H9 (cell line): ENCODE results near the gene ZNF354B. TPM values are rescaled to one million over a fixed set of nuclear protein-coding genes. Genes with fewer than 3 reads are reported as not detected.

Experiments
- DNase-seq: peaks from one replicate; pipeline ENCODE4 v3.0.0-alpha.2; 2017
- H2AFZ ChIP-seq: one replicate; pipeline ENCODE4 v1.6.1; 2013; ENCODE audit warnings: mild to moderate bottlenecking, low read length, control low read depth, moderate library complexity
- H2AK5ac ChIP-seq: 2 replicates; pipeline ENCODE4 v1.6.1; 2013; ENCODE audit warnings: low read length, control low read depth, mixed read lengths; ENCODE audit not compliant: insufficient read length
- H2BK120ac ChIP-seq: one replicate; pipeline ENCODE4 v1.6.1; 2013; ENCODE audit warnings: low read depth, mild to moderate bottlenecking, low read length, control low read depth, inconsistent platforms; ENCODE audit not compliant: poor library complexity, severe bottlenecking
- H2BK12ac ChIP-seq: 2 replicates; pipeline ENCODE4 v1.6.1; 2013; ENCODE audit warnings: low read length, control low read depth, mixed read lengths, low read depth; ENCODE audit not compliant: insufficient read length
- H2BK15ac ChIP-seq: 2 replicates; pipeline ENCODE4 v1.6.1; 2013; ENCODE audit warnings: low read depth, low read length, control low read depth
- H2BK20ac ChIP-seq: one replicate; pipeline ENCODE4 v1.6.1; 2013; ENCODE audit warnings: low read depth, mild to moderate bottlenecking, low read length, control low read depth, inconsistent platforms; ENCODE audit not compliant: poor library complexity, severe bottlenecking
- H2BK5ac ChIP-seq: 2 replicates; pipeline ENCODE4 v1.6.1; 2013; ENCODE audit warnings: low read length, control low read depth, mixed read lengths; ENCODE audit not compliant: insufficient read length
- H3K14ac ChIP-seq: 2 replicates; pipeline ENCODE4 v1.6.1; 2013; ENCODE audit warnings: low read length, control low read depth; ENCODE audit not compliant: insufficient read depth
- H3K18ac ChIP-seq: 2 replicates; pipeline ENCODE4 v1.6.1; 2013; ENCODE audit warnings: low read depth, mild to moderate bottlenecking, mixed read lengths, low read length, control low read depth; ENCODE audit not compliant: insufficient read length
- H3K23ac ChIP-seq: 2 replicates; pipeline ENCODE4 v1.6.1; 2013; ENCODE audit warnings: low read length, control low read depth, mixed read lengths, low read depth; ENCODE audit not compliant: insufficient read length
- H3K23me2 ChIP-seq: 2 replicates; pipeline ENCODE4 v1.6.1; 2013; ENCODE audit warnings: low read depth, mild to moderate bottlenecking, mixed read lengths, low read length, control low read depth; ENCODE audit not compliant: insufficient read length, poor library complexity, severe bottlenecking
- H3K27ac ChIP-seq: 2 replicates; pipeline ENCODE4 v1.5.1; 2013; ENCODE audit warnings: low read length, control low read depth, mixed read lengths, low read depth; ENCODE audit not compliant: insufficient read length
- H3K27me3 ChIP-seq: 2 replicates; pipeline ENCODE4 v1.6.1; 2013; ENCODE audit warnings: low read length, control low read depth, inconsistent platforms; ENCODE audit not compliant: insufficient read depth
- H3K4ac ChIP-seq: 2 replicates; pipeline ENCODE4 v1.6.1; 2013; ENCODE audit warnings: low read depth, mild to moderate bottlenecking, control low read depth, inconsistent platforms, low read length, moderate library complexity
- H3K4me1 ChIP-seq: 2 replicates; pipeline ENCODE4 v1.6.1; 2013; ENCODE audit warnings: low read length, control low read depth, inconsistent platforms; ENCODE audit not compliant: insufficient read depth
- H3K4me2 ChIP-seq: 2 replicates; pipeline ENCODE4 v1.6.1; 2013; ENCODE audit warnings: low read length, control low read depth, mixed read lengths; ENCODE audit not compliant: insufficient read length, insufficient read depth
- H3K56ac ChIP-seq: 2 replicates; pipeline ENCODE4 v1.6.1; 2013; ENCODE audit warnings: low read depth, mild to moderate bottlenecking, mixed read lengths, low read length, control low read depth; ENCODE audit not compliant: insufficient read length
- H3K79me1 ChIP-seq: 2 replicates; pipeline ENCODE4 v1.6.1; 2013; ENCODE audit warnings: low read depth, mild to moderate bottlenecking, moderate library complexity, low read length, control low read depth, inconsistent platforms; ENCODE audit not compliant: insufficient read depth, poor library complexity, severe bottlenecking
- H3K79me2 ChIP-seq: 2 replicates; pipeline ENCODE4 v1.6.1; 2013; ENCODE audit warnings: low read length, control low read depth, inconsistent platforms; ENCODE audit not compliant: insufficient read depth
- H3K9ac ChIP-seq: 2 replicates; pipeline ENCODE4 v1.6.1; 2013; ENCODE audit warnings: low read length, control low read depth, mixed read lengths; ENCODE audit not compliant: insufficient read length; ENCODE audit errors: extremely low read depth
- H3K9me3 ChIP-seq: one replicate; pipeline ENCODE4 v1.6.1; 2013; ENCODE audit warnings: low read depth, low read length, inconsistent platforms; ENCODE audit not compliant: control insufficient read depth
- H3T11ph ChIP-seq: one replicate; pipeline ENCODE4 v1.6.1; 2013; ENCODE audit warnings: mild to moderate bottlenecking, low read length, control low read depth, inconsistent platforms
- H4K20me1 ChIP-seq: one replicate; pipeline ENCODE4 v1.6.1; 2013; ENCODE audit not compliant: control insufficient read depth, insufficient read length, insufficient read depth
- H4K5ac ChIP-seq: 2 replicates; pipeline ENCODE4 v1.6.1; 2013; ENCODE audit warnings: low read depth, mild to moderate bottlenecking, mixed read lengths, low read length, control low read depth; ENCODE audit not compliant: insufficient read length
- H4K8ac ChIP-seq: replicated peaks from 2 replicates; pipeline ENCODE4 v1.6.1; 2013; ENCODE audit warnings: low read length, control low read depth, mixed read lengths, low read depth; ENCODE audit not compliant: insufficient read length
- H4K91ac ChIP-seq: 2 replicates; pipeline ENCODE4 v1.6.1; 2013; ENCODE audit warnings: low read depth, mild to moderate bottlenecking, moderate library complexity, mixed read lengths, low read length, control low read depth; ENCODE audit not compliant: insufficient read length
- H3K27ac Mint-ChIP-seq, 3 experiments: 2 replicates in 2 of 3; 3 replicates in 1 of 3; pipeline ENCODE4 v1.8.0; 2020 to 2021; ENCODE audit warnings: mixed read lengths in 3 of 3, mild to moderate bottlenecking in 1 of 3, moderate library complexity in 1 of 3
- H3K27me3 Mint-ChIP-seq: 2 replicates; pipeline ENCODE4 v1.8.0; 2021; ENCODE audit warnings: low read depth, mild to moderate bottlenecking, moderate library complexity, mixed read lengths
- H3K36me3 Mint-ChIP-seq, 3 experiments: 2 replicates in 2 of 3; 3 replicates in 1 of 3; pipeline ENCODE4 v1.8.0; 2020 to 2021; ENCODE audit warnings: low read depth in 3 of 3, mixed read lengths in 3 of 3; ENCODE audit not compliant: insufficient read depth in 1 of 3
- H3K4me1 Mint-ChIP-seq, 2 experiments: 2 replicates each; pipeline ENCODE4 v1.8.0; 2020; ENCODE audit warnings: mixed read lengths in 2 of 2
- H3K4me3 Mint-ChIP-seq, 2 experiments: 2 replicates in 1 of 2; 3 replicates in 1 of 2; pipeline ENCODE4 v1.8.0; 2020 to 2021; ENCODE audit warnings: mild to moderate bottlenecking in 2 of 2, mixed read lengths in 2 of 2, moderate library complexity in 1 of 2
- H3K9me3 Mint-ChIP-seq, 2 experiments: 2 replicates in 1 of 2; 3 replicates in 1 of 2; pipeline ENCODE4 v1.8.0; 2020; ENCODE audit warnings: mild to moderate bottlenecking in 2 of 2, mixed read lengths in 2 of 2, moderate library complexity in 1 of 2
- WGBS: extraction: QIAGEN DNeasy Blood & Tissue Kit; methylation state at CpG from one replicate; pipeline ENCODE4 v1.1.7; 2013; ENCODE audit warnings: missing lambda C conversion rate, low lambda C conversion rate, mixed read lengths; ENCODE audit not compliant: insufficient read length; ENCODE audit errors: extremely low coverage; 5-methylcytosine and 5-hydroxymethylcytosine counted together
- total RNA-seq: library from RNA; stranded (reverse); gene quantifications from 2 replicates; pipeline ENCODE4 v1.2.1, GENCODE V29; 2021
- TF ChIP-seq, protein P1 (sequence below): fragments of 200-600 bp; sonication (generic); conservative IDR thresholded peaks from 3 replicates; pipeline ENCODE4 v1.8.0; 2021; ENCODE audit warnings: antibody characterized with exemption, mild to moderate bottlenecking

Gene ZNF354B
- total RNA-seq, 1 experiment from 2014 or later: 20.6 TPM

DNA sequence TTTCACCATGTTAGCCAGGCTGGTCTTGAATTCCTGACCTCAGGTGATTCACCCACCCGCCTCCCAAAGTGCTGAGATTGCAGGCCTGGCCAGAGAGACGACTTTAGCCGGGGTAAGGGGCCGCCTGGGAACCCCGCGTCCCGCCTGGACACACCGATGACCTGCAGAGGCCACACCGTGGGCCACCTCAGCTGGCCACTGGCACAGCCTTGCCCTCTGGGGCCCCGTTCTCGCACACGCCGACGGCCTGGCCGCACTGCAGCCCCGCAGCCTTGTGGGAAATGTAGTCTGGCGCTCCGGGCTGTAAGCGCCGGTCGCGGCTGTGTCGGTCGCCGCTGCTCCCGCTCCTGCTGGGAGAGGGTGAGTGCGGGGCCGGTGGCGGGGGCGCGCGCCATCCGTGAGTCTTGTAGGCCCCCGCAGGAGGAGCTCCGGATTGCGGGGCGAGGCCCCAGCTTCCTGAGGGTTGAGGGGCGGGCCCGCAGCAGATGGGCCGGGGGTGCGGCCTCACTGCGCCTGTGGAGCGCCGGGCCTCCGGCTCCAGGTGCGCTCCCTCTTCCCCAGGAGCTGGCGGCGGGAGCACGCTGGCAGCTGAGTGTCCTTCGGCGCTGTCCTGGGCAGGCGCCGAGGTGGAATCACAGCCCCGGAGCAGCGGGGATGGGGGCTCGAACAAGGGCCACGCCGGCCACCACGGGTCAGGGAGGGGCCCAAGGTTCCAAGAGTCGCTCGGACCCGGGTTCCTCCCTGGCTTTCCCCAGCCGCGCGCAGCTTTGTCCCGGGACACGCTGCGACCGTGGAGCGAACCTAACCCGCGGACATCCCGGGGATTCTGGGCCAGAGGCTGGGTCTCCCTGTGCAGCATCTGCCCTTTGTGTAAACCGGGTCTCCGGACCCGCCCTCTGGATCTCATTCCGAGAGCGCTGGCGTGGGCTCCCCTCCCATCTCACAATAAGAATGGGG lies 36.1 kb downstream of the ZNF354B start, which contains the start of gene ZFP2:
Gene ZFP2 (plus strand): TSS at position 299 of the 957 bp plus-strand sequence. CDS start 35,401 bp downstream, outside the sequence.
- H3K79me2 ChIP-seq: no peaks in the 10 kb centered on the region
- H2BK120ac ChIP-seq: no peak within 1 kb of the TSS
- H3T11ph ChIP-seq: no peak within 1 kb of the TSS
- H4K91ac ChIP-seq: no peak within 1 kb of the TSS
- H3K27ac ChIP-seq: no peak within 1 kb of the TSS
- no peak within 1 kb of the TSS for H2BK15ac ChIP-seq
- peak; percentile 86 for DNase-seq
- no CpG with 5 or more reads among the region's 79 CpGs for WGBS
- no peak within 1 kb of the TSS for H4K8ac ChIP-seq
- no peak within 1 kb of the TSS for H3K23ac ChIP-seq
- peaks cover 12 to 22% of the 10 kb centered on the region in 2 experiments for H3K9me3 Mint-ChIP-seq
- H3K9me3 ChIP-seq: no peaks in the 10 kb centered on the region
- H3K14ac ChIP-seq: peak within 1 kb of the TSS; percentile 90
- H2BK5ac ChIP-seq: no peak within 1 kb of the TSS
- peak within 1 kb of the TSS; percentile 86 for H3K18ac ChIP-seq
- no peak within 1 kb of the TSS for H2AFZ ChIP-seq
- no peaks in the 10 kb centered on the region for H4K20me1 ChIP-seq
- peaks cover 5 to 14% (median 11%) of the 10 kb centered on the region in 3 experiments; a peak in 6 of 7 replicates for H3K36me3 Mint-ChIP-seq
- peaks cover 2% of the 10 kb centered on the region for H3K23me2 ChIP-seq
- H2AK5ac ChIP-seq: no peak within 1 kb of the TSS
- H3K27ac Mint-ChIP-seq: no peak within 1 kb of the TSS
- no peaks in the 10 kb centered on the region for H3K4me1 ChIP-seq
- peak within 1 kb of the TSS; percentile 79 to 90 for H3K4me3 Mint-ChIP-seq
- H2BK12ac ChIP-seq: no peak within 1 kb of the TSS
- H3K4me2 ChIP-seq: peak within 1 kb of the TSS; percentile 61
- H3K4ac ChIP-seq: no peak within 1 kb of the TSS
- H3K56ac ChIP-seq: no peak within 1 kb of the TSS
- H3K27me3 Mint-ChIP-seq: no peaks in the 10 kb centered on the region; the same call in 1 of the 2 replicates
- TF ChIP-seq, protein P1, sequence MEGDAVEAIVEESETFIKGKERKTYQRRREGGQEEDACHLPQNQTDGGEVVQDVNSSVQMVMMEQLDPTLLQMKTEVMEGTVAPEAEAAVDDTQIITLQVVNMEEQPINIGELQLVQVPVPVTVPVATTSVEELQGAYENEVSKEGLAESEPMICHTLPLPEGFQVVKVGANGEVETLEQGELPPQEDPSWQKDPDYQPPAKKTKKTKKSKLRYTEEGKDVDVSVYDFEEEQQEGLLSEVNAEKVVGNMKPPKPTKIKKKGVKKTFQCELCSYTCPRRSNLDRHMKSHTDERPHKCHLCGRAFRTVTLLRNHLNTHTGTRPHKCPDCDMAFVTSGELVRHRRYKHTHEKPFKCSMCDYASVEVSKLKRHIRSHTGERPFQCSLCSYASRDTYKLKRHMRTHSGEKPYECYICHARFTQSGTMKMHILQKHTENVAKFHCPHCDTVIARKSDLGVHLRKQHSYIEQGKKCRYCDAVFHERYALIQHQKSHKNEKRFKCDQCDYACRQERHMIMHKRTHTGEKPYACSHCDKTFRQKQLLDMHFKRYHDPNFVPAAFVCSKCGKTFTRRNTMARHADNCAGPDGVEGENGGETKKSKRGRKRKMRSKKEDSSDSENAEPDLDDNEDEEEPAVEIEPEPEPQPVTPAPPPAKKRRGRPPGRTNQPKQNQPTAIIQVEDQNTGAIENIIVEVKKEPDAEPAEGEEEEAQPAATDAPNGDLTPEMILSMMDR: no peak
- H3K27me3 ChIP-seq: no peaks in the 10 kb centered on the region
- peaks cover 4% of the 10 kb centered on the region in 2 experiments; a peak in 2 of 4 replicates for H3K4me1 Mint-ChIP-seq
- H4K5ac ChIP-seq: no peak within 1 kb of the TSS
- H3K9ac ChIP-seq: peak within 1 kb of the TSS; percentile 35
- no peak within 1 kb of the TSS for H2BK20ac ChIP-seq
- H3K79me1 ChIP-seq: no peaks in the 10 kb centered on the region
